ENCODE results near the gene GLIS1.

DNA sequence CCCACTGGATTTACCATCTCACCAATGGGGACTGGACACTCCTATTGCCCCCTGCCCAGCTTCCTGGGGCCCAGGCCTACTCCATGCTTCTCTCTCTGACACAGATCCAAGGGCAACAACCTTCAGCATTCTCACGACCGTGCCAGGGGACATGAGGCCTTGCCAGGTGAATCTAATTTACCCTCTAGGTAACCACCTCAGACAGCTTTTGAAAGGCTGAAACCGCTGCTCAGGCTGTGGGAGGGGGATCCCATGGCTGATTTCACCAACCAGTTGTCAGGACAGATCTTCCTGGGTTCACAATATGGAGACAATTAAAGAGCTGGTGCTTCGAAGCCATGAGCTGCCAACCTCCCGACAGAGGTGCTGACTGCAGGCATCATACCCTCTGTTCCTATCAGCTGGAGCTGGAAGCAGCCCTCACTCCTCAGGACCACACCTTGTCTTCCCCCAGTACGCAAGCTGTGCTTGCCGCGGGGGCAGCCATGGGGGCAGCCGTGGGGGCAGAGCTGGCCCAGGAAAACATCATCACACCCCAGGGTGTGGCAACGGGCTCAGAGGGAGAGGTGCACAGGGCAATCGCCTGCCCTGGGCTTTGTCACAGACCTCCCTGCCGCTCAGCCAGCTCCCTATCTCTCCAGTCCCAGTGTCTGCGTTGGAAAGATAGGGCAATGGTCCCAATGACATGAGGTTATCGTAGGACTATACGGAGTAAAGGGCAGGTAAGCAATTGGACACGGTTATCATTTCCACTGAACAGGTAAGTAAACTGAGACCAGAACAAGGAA lies 159.5 kb downstream of the GLIS1 start:
- no peak for TF ChIP-seq EZH2 (IDR thresholded peaks at IDR 0.05; ENCODE audit: insufficient read depth, low read length)
- TF ChIP-seq, protein P1, sequence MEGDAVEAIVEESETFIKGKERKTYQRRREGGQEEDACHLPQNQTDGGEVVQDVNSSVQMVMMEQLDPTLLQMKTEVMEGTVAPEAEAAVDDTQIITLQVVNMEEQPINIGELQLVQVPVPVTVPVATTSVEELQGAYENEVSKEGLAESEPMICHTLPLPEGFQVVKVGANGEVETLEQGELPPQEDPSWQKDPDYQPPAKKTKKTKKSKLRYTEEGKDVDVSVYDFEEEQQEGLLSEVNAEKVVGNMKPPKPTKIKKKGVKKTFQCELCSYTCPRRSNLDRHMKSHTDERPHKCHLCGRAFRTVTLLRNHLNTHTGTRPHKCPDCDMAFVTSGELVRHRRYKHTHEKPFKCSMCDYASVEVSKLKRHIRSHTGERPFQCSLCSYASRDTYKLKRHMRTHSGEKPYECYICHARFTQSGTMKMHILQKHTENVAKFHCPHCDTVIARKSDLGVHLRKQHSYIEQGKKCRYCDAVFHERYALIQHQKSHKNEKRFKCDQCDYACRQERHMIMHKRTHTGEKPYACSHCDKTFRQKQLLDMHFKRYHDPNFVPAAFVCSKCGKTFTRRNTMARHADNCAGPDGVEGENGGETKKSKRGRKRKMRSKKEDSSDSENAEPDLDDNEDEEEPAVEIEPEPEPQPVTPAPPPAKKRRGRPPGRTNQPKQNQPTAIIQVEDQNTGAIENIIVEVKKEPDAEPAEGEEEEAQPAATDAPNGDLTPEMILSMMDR (IDR thresholded peaks at IDR 0.05; ENCODE audit: insufficient read depth, low read depth, low read length) = no peak
